A549 (cell line): ENCODE data around the gene HNF4A.

ENCODE experiments used
- MAZ ChIP-seq: fragments of 150-350 bp; IDR thresholded peaks from 2 replicates; pipeline ENCODE4 v1.6.1; 2014; ENCODE audit warnings: antibody characterized with exemption, low read depth, low read length, borderline replicate concordance
- RCOR1 ChIP-seq: fragments of 150-350 bp; IDR thresholded peaks from 2 replicates; pipeline ENCODE4 v1.6.1; 2014; ENCODE audit warnings: antibody characterized with exemption, low read length, low read depth

DNA sequence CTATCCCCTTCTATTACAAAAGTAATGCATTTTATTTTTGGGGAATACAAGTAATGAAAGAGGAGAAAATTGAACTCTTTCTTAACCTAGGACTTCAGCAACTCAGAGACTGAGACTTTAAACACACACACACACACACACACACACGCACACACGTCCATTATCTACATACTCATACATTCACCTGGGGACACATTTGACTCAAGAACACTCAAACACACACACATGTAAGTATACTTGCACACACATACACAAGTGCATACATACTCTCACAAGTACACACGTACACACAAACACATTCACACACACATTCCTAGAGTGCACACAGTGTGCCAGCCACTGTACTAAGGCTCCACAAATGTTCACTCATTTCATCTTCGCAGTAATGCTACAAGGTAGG is 20.8 kb upstream of the HNF4A start:
- TF ChIP-seq MAZ (no peak), RCOR1 (no peak)
